ENCODE results near the gene PPP1R9B.

DNA sequence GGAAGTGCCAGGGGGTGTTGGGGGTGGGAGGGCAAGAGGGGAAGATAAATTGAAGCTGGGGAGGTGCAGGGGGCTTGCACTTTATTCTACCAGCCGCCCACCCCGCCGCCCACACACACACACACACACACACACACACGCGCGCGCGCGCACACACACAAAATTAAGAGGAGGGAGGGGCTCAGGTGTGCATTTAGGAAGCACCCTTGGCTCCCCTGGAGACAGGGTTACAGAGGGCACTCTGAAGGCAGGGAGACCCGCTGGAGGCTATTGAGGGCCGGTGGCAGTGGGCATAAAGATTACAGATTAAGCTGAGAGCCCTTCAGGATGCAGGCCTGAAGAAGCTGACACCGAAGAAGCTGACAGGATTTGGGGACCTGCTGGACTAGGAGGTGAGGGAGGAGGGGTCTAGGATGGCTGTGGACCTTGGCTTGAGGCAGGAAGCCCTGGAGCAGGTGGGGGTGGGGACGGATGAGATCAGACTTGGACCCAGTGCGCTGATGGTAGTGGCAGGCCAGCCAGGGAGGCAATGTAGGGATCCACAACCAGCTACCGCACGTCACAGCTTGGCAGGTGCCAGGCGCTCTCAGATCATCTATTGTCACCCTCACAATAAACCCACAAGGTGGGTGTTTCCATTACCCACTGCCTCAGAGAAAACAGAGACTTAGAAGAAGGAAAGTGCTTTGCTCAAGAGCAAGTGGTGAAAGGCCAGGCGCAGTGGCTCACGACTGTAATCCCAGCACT, 19.7 kb downstream of the PPP1R9B start:
- TF ChIP-seq, protein P1, sequence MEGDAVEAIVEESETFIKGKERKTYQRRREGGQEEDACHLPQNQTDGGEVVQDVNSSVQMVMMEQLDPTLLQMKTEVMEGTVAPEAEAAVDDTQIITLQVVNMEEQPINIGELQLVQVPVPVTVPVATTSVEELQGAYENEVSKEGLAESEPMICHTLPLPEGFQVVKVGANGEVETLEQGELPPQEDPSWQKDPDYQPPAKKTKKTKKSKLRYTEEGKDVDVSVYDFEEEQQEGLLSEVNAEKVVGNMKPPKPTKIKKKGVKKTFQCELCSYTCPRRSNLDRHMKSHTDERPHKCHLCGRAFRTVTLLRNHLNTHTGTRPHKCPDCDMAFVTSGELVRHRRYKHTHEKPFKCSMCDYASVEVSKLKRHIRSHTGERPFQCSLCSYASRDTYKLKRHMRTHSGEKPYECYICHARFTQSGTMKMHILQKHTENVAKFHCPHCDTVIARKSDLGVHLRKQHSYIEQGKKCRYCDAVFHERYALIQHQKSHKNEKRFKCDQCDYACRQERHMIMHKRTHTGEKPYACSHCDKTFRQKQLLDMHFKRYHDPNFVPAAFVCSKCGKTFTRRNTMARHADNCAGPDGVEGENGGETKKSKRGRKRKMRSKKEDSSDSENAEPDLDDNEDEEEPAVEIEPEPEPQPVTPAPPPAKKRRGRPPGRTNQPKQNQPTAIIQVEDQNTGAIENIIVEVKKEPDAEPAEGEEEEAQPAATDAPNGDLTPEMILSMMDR (IDR thresholded peaks at IDR 0.05; ENCODE audit: low read depth, low read length, missing input control): no peak
- TF ChIP-seq TAF1 (conservative IDR thresholded peaks at IDR 0.05) (no peak), NR2F2 (IDR thresholded peaks at IDR 0.05) (no peak), MAX (IDR thresholded peaks at IDR 0.05) (no peak), YY1 (IDR thresholded peaks at IDR 0.05) (no peak)
- TF ChIP-seq, protein P2, sequence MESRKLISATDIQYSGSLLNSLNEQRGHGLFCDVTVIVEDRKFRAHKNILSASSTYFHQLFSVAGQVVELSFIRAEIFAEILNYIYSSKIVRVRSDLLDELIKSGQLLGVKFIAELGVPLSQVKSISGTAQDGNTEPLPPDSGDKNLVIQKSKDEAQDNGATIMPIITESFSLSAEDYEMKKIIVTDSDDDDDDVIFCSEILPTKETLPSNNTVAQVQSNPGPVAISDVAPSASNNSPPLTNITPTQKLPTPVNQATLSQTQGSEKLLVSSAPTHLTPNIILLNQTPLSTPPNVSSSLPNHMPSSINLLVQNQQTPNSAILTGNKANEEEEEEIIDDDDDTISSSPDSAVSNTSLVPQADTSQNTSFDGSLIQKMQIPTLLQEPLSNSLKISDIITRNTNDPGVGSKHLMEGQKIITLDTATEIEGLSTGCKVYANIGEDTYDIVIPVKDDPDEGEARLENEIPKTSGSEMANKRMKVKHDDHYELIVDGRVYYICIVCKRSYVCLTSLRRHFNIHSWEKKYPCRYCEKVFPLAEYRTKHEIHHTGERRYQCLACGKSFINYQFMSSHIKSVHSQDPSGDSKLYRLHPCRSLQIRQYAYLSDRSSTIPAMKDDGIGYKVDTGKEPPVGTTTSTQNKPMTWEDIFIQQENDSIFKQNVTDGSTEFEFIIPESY (IDR thresholded peaks at IDR 0.05): no peak
- TF ChIP-seq, protein P3, sequence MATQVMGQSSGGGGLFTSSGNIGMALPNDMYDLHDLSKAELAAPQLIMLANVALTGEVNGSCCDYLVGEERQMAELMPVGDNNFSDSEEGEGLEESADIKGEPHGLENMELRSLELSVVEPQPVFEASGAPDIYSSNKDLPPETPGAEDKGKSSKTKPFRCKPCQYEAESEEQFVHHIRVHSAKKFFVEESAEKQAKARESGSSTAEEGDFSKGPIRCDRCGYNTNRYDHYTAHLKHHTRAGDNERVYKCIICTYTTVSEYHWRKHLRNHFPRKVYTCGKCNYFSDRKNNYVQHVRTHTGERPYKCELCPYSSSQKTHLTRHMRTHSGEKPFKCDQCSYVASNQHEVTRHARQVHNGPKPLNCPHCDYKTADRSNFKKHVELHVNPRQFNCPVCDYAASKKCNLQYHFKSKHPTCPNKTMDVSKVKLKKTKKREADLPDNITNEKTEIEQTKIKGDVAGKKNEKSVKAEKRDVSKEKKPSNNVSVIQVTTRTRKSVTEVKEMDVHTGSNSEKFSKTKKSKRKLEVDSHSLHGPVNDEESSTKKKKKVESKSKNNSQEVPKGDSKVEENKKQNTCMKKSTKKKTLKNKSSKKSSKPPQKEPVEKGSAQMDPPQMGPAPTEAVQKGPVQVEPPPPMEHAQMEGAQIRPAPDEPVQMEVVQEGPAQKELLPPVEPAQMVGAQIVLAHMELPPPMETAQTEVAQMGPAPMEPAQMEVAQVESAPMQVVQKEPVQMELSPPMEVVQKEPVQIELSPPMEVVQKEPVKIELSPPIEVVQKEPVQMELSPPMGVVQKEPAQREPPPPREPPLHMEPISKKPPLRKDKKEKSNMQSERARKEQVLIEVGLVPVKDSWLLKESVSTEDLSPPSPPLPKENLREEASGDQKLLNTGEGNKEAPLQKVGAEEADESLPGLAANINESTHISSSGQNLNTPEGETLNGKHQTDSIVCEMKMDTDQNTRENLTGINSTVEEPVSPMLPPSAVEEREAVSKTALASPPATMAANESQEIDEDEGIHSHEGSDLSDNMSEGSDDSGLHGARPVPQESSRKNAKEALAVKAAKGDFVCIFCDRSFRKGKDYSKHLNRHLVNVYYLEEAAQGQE (IDR thresholded peaks at IDR 0.05): no peak

Measured in liver (tissue), 3 donors.